HFFc6 (cell line): ENCODE results near the gene HSPA1B. TPM values are rescaled to one million over a fixed set of nuclear protein-coding genes. Genes with fewer than 3 reads are reported as not detected.
"Not testable (repeated sequence)": the region's sequence is repeated elsewhere in the genome, so short reads cannot be mapped to it uniquely, and the experiment has no call there.

ENCODE experiments used
- DNase-seq: peaks from one replicate; pipeline ENCODE4 v3.0.0-alpha.2; 2018
- H3K27ac Mint-ChIP-seq: 2 replicates; pipeline ENCODE4 v1.8.0; 2020; ENCODE audit warnings: mild to moderate bottlenecking, mixed read lengths
- H3K27me3 Mint-ChIP-seq: 2 replicates; pipeline ENCODE4 v1.8.0; 2021; ENCODE audit warnings: mild to moderate bottlenecking, moderate library complexity, mixed read lengths; ENCODE audit not compliant: insufficient read depth
- H3K36me3 Mint-ChIP-seq: 2 replicates; pipeline ENCODE4 v1.8.0; 2021; ENCODE audit warnings: low read depth, mixed read lengths
- H3K4me1 Mint-ChIP-seq: 2 replicates; pipeline ENCODE4 v1.8.0; 2020; ENCODE audit warnings: low read depth, mixed read lengths
- H3K4me3 Mint-ChIP-seq: 2 replicates; pipeline ENCODE4 v1.8.0; 2020; ENCODE audit warnings: mild to moderate bottlenecking, moderate library complexity, mixed read lengths
- H3K9me3 Mint-ChIP-seq: 2 replicates; pipeline ENCODE4 v1.8.0; 2020; ENCODE audit warnings: mild to moderate bottlenecking, mixed read lengths
- CTCF ChIP-seq: fragments of 200-600 bp; sonication (generic); IDR thresholded peaks from 2 replicates; pipeline ENCODE4 v1.5.0; 2021; ENCODE audit warnings: antibody characterized with exemption, mild to moderate bottlenecking
- total RNA-seq, 6 experiments: library from RNA; stranded (reverse); fragmentation: NEBNext Ultra II Directional; extraction: Animal tissue kit (Norgen Biotek cat#: 25700); gene quantifications; 2 replicates in 1 of 6; 3 replicates in 5 of 6; pipeline ENCODE4 v1.2.3, GENCODE V29; 2021

HSPA1B gene
- total RNA-seq, 6 experiments from 2014 or later, result 95.5 to 116 (median 98.9) TPM

- Mint-ChIP-seq H3K27me3 (peaks cover 5% of the 10 kb centered on the region; the same call in 1 of the 2 replicates), H3K36me3 (peaks cover 31% of the 10 kb centered on the region), H3K27ac (peak overlapping the region; percentile 76)
Observed at GRCh38 chr6:31791324-31792089, 36.0 kb upstream of the HSPA1B start.

GRCh38 chr6:31792090-31792374 lies 35.5 kb upstream of the HSPA1B start:
- no peak for DNase-seq
- no peak overlapping the region for H3K4me3 Mint-ChIP-seq
- H3K27ac Mint-ChIP-seq, result peak overlapping the region; percentile 76; the same call in 1 of the 2 replicates
- H3K36me3 Mint-ChIP-seq, result peaks cover 31% of the 10 kb centered on the region
- peaks cover 38% of the 10 kb centered on the region for H3K4me1 Mint-ChIP-seq
- no peak for TF ChIP-seq CTCF
- no peaks in the 10 kb centered on the region for H3K9me3 Mint-ChIP-seq
- peaks cover 5% of the 10 kb centered on the region; the same call in 1 of the 2 replicates for H3K27me3 Mint-ChIP-seq

More at GRCh38 chr6:31791324-31792089, 36.0 kb upstream of the HSPA1B start:
- peak; percentile 79 for TF ChIP-seq CTCF
- DNase-seq, result peak; percentile 23
- H3K9me3 Mint-ChIP-seq, result no peaks in the 10 kb centered on the region
- no peak overlapping the region; the same call in 1 of the 2 replicates for H3K4me3 Mint-ChIP-seq
- H3K4me1 Mint-ChIP-seq, result peaks cover 38% of the 10 kb centered on the region

GRCh38 chr6:31792761-31793171 lies 34.8 kb upstream of the HSPA1B start:
- H3K36me3 Mint-ChIP-seq, result peaks cover 31% of the 10 kb centered on the region
- H3K27me3 Mint-ChIP-seq, result peaks cover 5% of the 10 kb centered on the region; the same call in 1 of the 2 replicates
- H3K9me3 Mint-ChIP-seq, result no peaks in the 10 kb centered on the region
- peak overlapping the region; percentile 86 for H3K4me3 Mint-ChIP-seq
- DNase-seq, result peak; percentile 67
- no peak for TF ChIP-seq CTCF
- H3K27ac Mint-ChIP-seq, result peak overlapping the region; percentile 99
- H3K4me1 Mint-ChIP-seq, result peaks cover 38% of the 10 kb centered on the region

GRCh38 chr6:31793927-31794245 lies 33.7 kb upstream of the HSPA1B start:
- Mint-ChIP-seq H3K36me3 (peaks cover 31% of the 10 kb centered on the region), H3K27ac (peak overlapping the region; percentile 99), H3K4me3 (peak overlapping the region; percentile 86), H3K4me1 (peaks cover 38% of the 10 kb centered on the region)
- DNase-seq, H3K9me3 Mint-ChIP-seq, H3K27me3 Mint-ChIP-seq: not testable (repeated sequence)

- Mint-ChIP-seq H3K4me1 (peaks cover 38% of the 10 kb centered on the region), H3K27ac (peak overlapping the region; percentile 99), H3K4me3 (peak overlapping the region; percentile 86), H3K27me3 (peaks cover 5% of the 10 kb centered on the region; the same call in 1 of the 2 replicates), H3K36me3 (peaks cover 31% of the 10 kb centered on the region), H3K9me3 (no peaks in the 10 kb centered on the region)
- no peak for TF ChIP-seq CTCF
- DNase-seq, result peak; percentile 41
Observed at GRCh38 chr6:31794294-31794865, 33.2 kb upstream of the HSPA1B start.
